HEK293 (cell line): ENCODE measurements around the gene TMEM167B.

ENCODE experiments used
- CTCF ChIA-PET: fragments of 350-600 bp; formaldehyde crosslinking; extraction: SDS; loops from one replicate; lab custom pipeline; 2021; ENCODE audit warnings: antibody characterized with exemption; lab: Yijun Ruan, JAX
- POLR2A ChIA-PET: fragments of 300-600 bp; formaldehyde crosslinking; extraction: SDS; loops from one replicate; lab custom pipeline; 2020; ENCODE audit warnings: antibody characterized with exemption, inconsistent platforms; lab: Yijun Ruan, JAX
- H3K27ac ChIP-seq: fragments of 200-500 bp; sonication (Bioruptor generic); 2 replicates; pipeline ENCODE4 v1.5.1; 2014; ENCODE audit warnings: low read depth, low read length, control low read depth, inconsistent platforms; ENCODE audit errors: extremely low read depth
- H3K36me3 ChIP-seq, 2 experiments: fragments of 200-500 bp in 1 of 2; sonication (Bioruptor generic) in 1 of 2; 1 replicate in 1 of 2; 2 replicates in 1 of 2; pipeline ENCODE4 v1.5.1; 2014 to 2017; ENCODE audit warnings: inconsistent platforms in 2 of 2, low read length in 2 of 2; ENCODE audit not compliant: control insufficient read depth in 2 of 2, insufficient read depth in 1 of 2
- H3K4me1 ChIP-seq: fragments of 200-500 bp; sonication (Bioruptor generic); 2 replicates; pipeline ENCODE4 v1.5.1; 2014; ENCODE audit warnings: mild to moderate bottlenecking, low read length, inconsistent platforms; ENCODE audit not compliant: control insufficient read depth, insufficient read depth
- H3K4me3 ChIP-seq: 2 replicates; pipeline ENCODE4 v1.5.1; 2011; ENCODE audit warnings: low read depth, mild to moderate bottlenecking, control low read depth, low read length, moderate library complexity
- H3K9me3 ChIP-seq: fragments of 200-500 bp; sonication (Bioruptor generic); 2 replicates; pipeline ENCODE4 v1.5.1; 2014; ENCODE audit warnings: low read depth, low read length, inconsistent platforms; ENCODE audit not compliant: control insufficient read depth, insufficient read depth
- OSR2 ChIP-seq: fragments of 450-650 bp; formaldehyde crosslinking; IDR thresholded peaks from 2 replicates; pipeline ENCODE4 v1.5.1; 2016; ENCODE audit warnings: missing biosample characterization, missing genetic modification characterization
- PATZ1 ChIP-seq: fragments of 450-650 bp; formaldehyde crosslinking; IDR thresholded peaks from 2 replicates; pipeline ENCODE4 v1.5.1; 2016; ENCODE audit warnings: missing biosample characterization, missing genetic modification characterization
- PRDM10 ChIP-seq: fragments of 450-650 bp; formaldehyde crosslinking; IDR thresholded peaks from 2 replicates; pipeline ENCODE4 v1.5.1; 2016; ENCODE audit warnings: missing biosample characterization, missing genetic modification characterization
- SCRT1 ChIP-seq: fragments of 450-650 bp; formaldehyde crosslinking; IDR thresholded peaks from 2 replicates; pipeline ENCODE4 v1.5.1; 2016; ENCODE audit warnings: missing biosample characterization, missing genetic modification characterization, borderline replicate concordance
- ZBTB21 ChIP-seq: fragments of 450-650 bp; formaldehyde crosslinking; IDR thresholded peaks from 2 replicates; pipeline ENCODE4 v1.5.1; 2017; ENCODE audit warnings: missing biosample characterization, missing genetic modification characterization
- ZNF10 ChIP-seq: fragments of 450-650 bp; formaldehyde crosslinking; IDR thresholded peaks from 2 replicates; pipeline ENCODE4 v1.5.1; 2017; ENCODE audit warnings: missing biosample characterization, missing genetic modification characterization
- ZNF175 ChIP-seq: fragments of 450-650 bp; formaldehyde crosslinking; IDR thresholded peaks from 2 replicates; pipeline ENCODE4 v1.5.1; 2016; ENCODE audit warnings: missing biosample characterization, missing genetic modification characterization
- ZNF184 ChIP-seq: fragments of 450-650 bp; IDR thresholded peaks from 2 replicates; pipeline ENCODE4 v1.5.1; 2018; ENCODE audit warnings: missing biosample characterization, mild to moderate bottlenecking, missing genetic modification characterization
- ZNF239 ChIP-seq: fragments of 450-650 bp; formaldehyde crosslinking; IDR thresholded peaks from 2 replicates; pipeline ENCODE4 v1.5.1; 2016; ENCODE audit warnings: missing biosample characterization, missing genetic modification characterization
- ZNF248 ChIP-seq: fragments of 450-650 bp; formaldehyde crosslinking; IDR thresholded peaks from 2 replicates; pipeline ENCODE4 v1.5.1; 2017; ENCODE audit warnings: missing biosample characterization, missing genetic modification characterization
- ZNF398 ChIP-seq: fragments of 450-650 bp; formaldehyde crosslinking; IDR thresholded peaks from 2 replicates; pipeline ENCODE4 v1.5.1; 2017; ENCODE audit warnings: missing biosample characterization, missing genetic modification characterization
- ZNF404 ChIP-seq: fragments of 450-650 bp; formaldehyde crosslinking; IDR thresholded peaks from 2 replicates; pipeline ENCODE4 v1.5.1; 2017; ENCODE audit warnings: missing biosample characterization, missing genetic modification characterization
- ZNF48 ChIP-seq: fragments of 450-650 bp; formaldehyde crosslinking; IDR thresholded peaks from 2 replicates; pipeline ENCODE4 v1.5.1; 2016; ENCODE audit warnings: missing biosample characterization, missing genetic modification characterization
- ZNF624 ChIP-seq: fragments of 450-650 bp; formaldehyde crosslinking; IDR thresholded peaks from 2 replicates; pipeline ENCODE4 v1.5.1; 2017; ENCODE audit warnings: missing biosample characterization, missing genetic modification characterization
- ZNF654 ChIP-seq: fragments of 450-650 bp; formaldehyde crosslinking; IDR thresholded peaks from 2 replicates; pipeline ENCODE4 v1.5.1; 2016; ENCODE audit warnings: low read depth, missing biosample characterization, missing genetic modification characterization
- ZNF660 ChIP-seq: fragments of 450-650 bp; IDR thresholded peaks from 2 replicates; pipeline ENCODE4 v1.5.1; 2018; ENCODE audit warnings: missing biosample characterization, mild to moderate bottlenecking, missing genetic modification characterization
- ZNF76 ChIP-seq: fragments of 450-650 bp; formaldehyde crosslinking; IDR thresholded peaks from 2 replicates; pipeline ENCODE4; 2016; ENCODE audit warnings: low read depth, missing biosample characterization, missing genetic modification characterization, borderline replicate concordance
- ZNF837 ChIP-seq: fragments of 450-650 bp; formaldehyde crosslinking; IDR thresholded peaks from 2 replicates; pipeline ENCODE4 v1.5.1; 2016; ENCODE audit warnings: missing biosample characterization, missing genetic modification characterization
- ZSCAN18 ChIP-seq: fragments of 450-650 bp; formaldehyde crosslinking; IDR thresholded peaks from 2 replicates; pipeline ENCODE4 v1.5.1; 2016; ENCODE audit warnings: missing biosample characterization, missing genetic modification characterization

TMEM167B gene

GRCh38 chr1:109091078-109091838 is 694 bp downstream of the TMEM167B start (continued):
- TF ChIP-seq ZNF76 (0 out of 2 replicates have a peak, but pooled peaks have one; percentile 76), ZNF398 (peak; percentile 4; the same call in 1 of the 2 replicates), ZNF837 (tag by site-specific recombination) (no peak)

GRCh38 chr1:109091839-109092193 is 1.3 kb downstream of the TMEM167B start:
- Histone ChIP-seq H3K4me3 (peak overlapping the region; percentile 98; the same call in 1 of the 2 replicates), H3K4me1 (no peaks in the 10 kb centered on the region), H3K36me3 (peaks cover 3 to 28% of the 10 kb centered on the region in 2 experiments; a peak in 2 of 3 replicates), H3K9me3 (no peaks in the 10 kb centered on the region), H3K27ac (no peak overlapping the region)
- ChIA-PET CTCF (interaction anchor here (0.6 to 2.2 kb wide), 8 partner anchors 8 to 308 kb away, joined by 3 to 13 read pairs (median 3); no protein-coding TSS in a partner anchor), POLR2A (interaction anchor here (0.7 to 3.4 kb wide), 3 partner anchors 9 to 50 kb away, joined by 4 to 68 read pairs (median 11); partner anchors contain the start of genes TAF13 and WDR47)
- no peak for TF ChIP-seq ZNF175 (tag by site-specific recombination)
- TF ChIP-seq ZNF624 (tag by site-specific recombination), result no peak
- no peak for TF ChIP-seq ZNF48 (tag by site-specific recombination)
- TF ChIP-seq OSR2 (tag by site-specific recombination), result no peak
- no peak for TF ChIP-seq ZSCAN18 (tag by site-specific recombination)

GRCh38 chr1:109094377-109094803 is 3.8 kb downstream of the TMEM167B start:
- CTCF ChIA-PET, result no interaction called here
- POLR2A ChIA-PET, result interaction anchor here (1.1 kb wide), 1 partner anchor 19 kb away, joined by 4 read pairs; the partner anchor contains the start of gene TAF13
- Histone ChIP-seq H3K36me3 (peaks cover 3 to 28% of the 10 kb centered on the region in 2 experiments; a peak in 2 of 3 replicates), H3K27ac (no peak overlapping the region), H3K9me3 (no peaks in the 10 kb centered on the region), H3K4me1 (no peaks in the 10 kb centered on the region), H3K4me3 (no peak overlapping the region)
- TF ChIP-seq ZNF184, result 0 out of 2 replicates have a peak, but pooled peaks have one; percentile 19
- TF ChIP-seq ZNF239 (tag by site-specific recombination), result 0 out of 2 replicates have a peak, but pooled peaks have one; percentile 17
- TF ChIP-seq ZNF654 (tag by site-specific recombination), result 0 out of 2 replicates have a peak, but pooled peaks have one; percentile 3
- peak; percentile 40; the same call in 1 of the 2 replicates for TF ChIP-seq ZBTB21
- peak; percentile 82 for TF ChIP-seq PRDM10 (tag by site-specific recombination)
- TF ChIP-seq ZNF248 (tag by site-specific recombination), result no peak
- TF ChIP-seq ZNF404 (tag by site-specific recombination), result no peak
- TF ChIP-seq ZNF10 (tag by site-specific recombination), result peak; percentile 78; the same call in 1 of the 2 replicates
- peak; percentile 49; the same call in 1 of the 2 replicates for TF ChIP-seq SCRT1 (tag by site-specific recombination)
- no peak for TF ChIP-seq PATZ1 (tag by site-specific recombination)
- peak; percentile 61; the same call in 1 of the 2 replicates for TF ChIP-seq ZNF660
- TF ChIP-seq ZNF624 (tag by site-specific recombination), result no peak
